NCI-H128 (cell line): ENCODE data around the gene NEUROG1.
"Not testable (repeated sequence)": the region's sequence is repeated elsewhere in the genome, so short reads cannot be mapped to it uniquely, and the experiment has no call there.

Source experiments
- DNase-seq: peaks from one replicate; lab custom pipeline; 2025; ENCODE audit not compliant: unreplicated experiment; lab: John Stamatoyannopoulos, UW

NEUROG1 gene

GRCh38 chr5:135538261-135538660 lies 2.5 kb upstream of the NEUROG1 start:
- no peak for DNase-seq

GRCh38 chr5:135537745-135538144 lies 2.0 kb upstream of the NEUROG1 start:
- DNase-seq: no peak

- DNase-seq: no peak
These were observed 1.5 kb upstream of the NEUROG1 start for GRCh38 chr5:135537271-135537670.

- no peak for DNase-seq
These were observed 344 bp downstream of the NEUROG1 start for GRCh38 chr5:135535420-135535819.

GRCh38 chr5:135534609-135535419 lies 950 bp downstream of the NEUROG1 start:
- no peak for DNase-seq

GRCh38 chr5:135533794-135534193 lies 2.0 kb downstream of the NEUROG1 start:
- DNase-seq: no peak

GRCh38 chr5:135533334-135533733 lies 2.4 kb downstream of the NEUROG1 start:
- DNase-seq: no peak

- DNase-seq: not testable (repeated sequence)
These were observed 6.2 kb downstream of the NEUROG1 start for GRCh38 chr5:135529576-135529975.

GRCh38 chr5:135526924-135527323 lies 8.8 kb downstream of the NEUROG1 start:
- no peak for DNase-seq

- no peak for DNase-seq
These were observed 13.8 kb downstream of the NEUROG1 start for GRCh38 chr5:135521964-135522363.

- DNase-seq: no peak
These were observed 18.1 kb downstream of the NEUROG1 start for GRCh38 chr5:135517631-135518030.

GRCh38 chr5:135514116-135514515 lies 21.6 kb downstream of the NEUROG1 start:
- no peak for DNase-seq

- DNase-seq: no peak
These were observed 23.8 kb downstream of the NEUROG1 start for GRCh38 chr5:135511761-135512575.

GRCh38 chr5:135509995-135510394 lies 25.8 kb downstream of the NEUROG1 start:
- no peak for DNase-seq

GRCh38 chr5:135508496-135509005 lies 27.2 kb downstream of the NEUROG1 start:
- DNase-seq: peak; percentile 38

- DNase-seq: no peak
These were observed 29.8 kb downstream of the NEUROG1 start for GRCh38 chr5:135505973-135506372.

- DNase-seq: no peak
These were observed 31.4 kb downstream of the NEUROG1 start for GRCh38 chr5:135504376-135504775.

- DNase-seq: no peak
These were observed 31.9 kb downstream of the NEUROG1 start for GRCh38 chr5:135503871-135504270.

GRCh38 chr5:135502836-135503520 lies 32.8 kb downstream of the NEUROG1 start:
- no peak for DNase-seq

GRCh38 chr5:135501965-135502364 lies 33.8 kb downstream of the NEUROG1 start:
- DNase-seq: no peak

GRCh38 chr5:135498637-135498995 lies 37.1 kb downstream of the NEUROG1 start:
- no peak for DNase-seq
